ENCODE measurements around the gene FAT3. TPM values are rescaled to one million over a fixed set of nuclear protein-coding genes. Genes with fewer than 3 reads are reported as not detected.

The FAT3 gene
- total and polyA plus RNA-seq, 10 of the 15 experiments (the other 5 are each of a cell fraction or from before 2014, with no cell fraction given): under 0.01 to 0.04 (median 0.01) TPM; not detected in 7

GRCh38 chr11:92225125-92225567, 528 bp downstream of the FAT3 start (continued):
- TF ChIP-seq PRDM15 (CRISPR knock-in tag; IDR thresholded peaks at IDR 0.05): no peak
- TF ChIP-seq SUZ12 (IDR thresholded peaks at IDR 0.05; ENCODE audit: unreplicated experiment): no peak
- TF ChIP-seq GABPA (IDR thresholded peaks at IDR 0.05; ENCODE audit: low read depth): no peak
- no peak for TF ChIP-seq IKZF2 (IDR thresholded peaks at IDR 0.05)
- no peak for TF ChIP-seq CHD1 (IDR thresholded peaks at IDR 0.05; ENCODE audit: low read depth, low read length)
- TF ChIP-seq ZNF622 (IDR thresholded peaks at IDR 0.05): no peak

GRCh38 chr11:92225568-92226330, 1.1 kb downstream of the FAT3 start:
- Histone ChIP-seq H3K27ac (ENCODE audit: control insufficient read depth, insufficient read depth) (no peak overlapping the region), H4K20me1 (ENCODE audit: control insufficient read depth, insufficient read depth) (no peaks in the 10 kb centered on the region), H3K27me3 (replicated peaks in 1 of 2; ENCODE audit: control insufficient read depth in 2 of 2, insufficient read depth in 2 of 2, low read length in 1 of 2) (peaks cover 4 to 12% of the 10 kb centered on the region in 2 experiments; a peak in 3 of 4 replicates), H2AFZ (ENCODE audit: control insufficient read depth, low read depth, low read length) (no peak overlapping the region), H3K4me3 (no peak overlapping the region), H3K9ac (ENCODE audit: control insufficient read depth, insufficient read depth, low read length) (no peak overlapping the region), H3K4me1 (ENCODE audit: control insufficient read depth, insufficient read depth, low read length) (no peaks in the 10 kb centered on the region), H3K4me2 (ENCODE audit: control insufficient read depth, insufficient read depth) (no peak overlapping the region), H3K9me3 (replicated peaks; ENCODE audit: control insufficient read depth, insufficient read depth, low read length) (no peaks in the 10 kb centered on the region), H3K36me3 (ENCODE audit: control insufficient read depth in 2 of 2, insufficient read depth in 2 of 2, low read length in 1 of 2) (no peaks in the 10 kb centered on the region), H3K79me2 (ENCODE audit: control insufficient read depth, insufficient read depth, low read length) (no peaks in the 10 kb centered on the region)
- ChIA-PET CTCF (no interaction called here), SMC1A (ENCODE audit: uncharacterized antibody, unreplicated experiment) (no interaction called here), RAD21 (ENCODE audit: unreplicated experiment) (no interaction called here), POLR2A (no interaction called here)
- DNase-seq (ENCODE audit: low read depth, low spot score): no peak
- ATAC-seq: no peak
- no TSS peak for BruUV-seq (replicated peaks)
- in situ Hi-C loops (cut with MboI): no loop called here
- intact Hi-C loops (cut with micrococcal nuclease; ENCODE audit: unreplicated experiment): no loop called here
- 22% methylated on average over 52 of the region's 54 CpGs for WGBS (ENCODE audit: insufficient coverage, insufficient replicate concordance, low lambda C conversion rate, missing lambda C conversion rate)
- no peak for FAIRE-seq
- no peak for TF ChIP-seq EGR1 (IDR thresholded peaks at IDR 0.05; ENCODE audit: borderline replicate concordance in 1 of 2, low read depth in 2 of 2, low read length in 2 of 2)
- TF ChIP-seq MYB (IDR thresholded peaks at IDR 0.05; ENCODE audit: borderline replicate concordance, low read depth, low read length): no peak
- TF ChIP-seq WRNIP1 (IDR thresholded peaks at IDR 0.05; ENCODE audit: borderline replicate concordance, low read depth, low read length): no peak
- TF ChIP-seq PML (IDR thresholded peaks at IDR 0.05; ENCODE audit: low read length): no peak
- TF ChIP-seq HDGF (IDR thresholded peaks at IDR 0.05): no peak
- TF ChIP-seq ZNF217 (IDR thresholded peaks at IDR 0.05): no peak
- TF ChIP-seq KAT2A (conservative IDR thresholded peaks at IDR 0.05; ENCODE audit: control insufficient read depth, low read depth, low read length): no peak
- TF ChIP-seq MXI1 (IDR thresholded peaks at IDR 0.05; ENCODE audit: low read depth, low read length): no peak
- TF ChIP-seq PBX3 (IDR thresholded peaks at IDR 0.05; ENCODE audit: insufficient replicate concordance, low read depth, low read length): no peak
- TF ChIP-seq STAT1 (conservative IDR thresholded peaks at IDR 0.05): no peak
- TF ChIP-seq IKZF2 (IDR thresholded peaks at IDR 0.05): no peak
- TF ChIP-seq USF1 (IDR thresholded peaks at IDR 0.05; ENCODE audit: borderline replicate concordance, extremely low read length, insufficient read depth, low read depth, low read length): no peak
